ENCODE data around the gene ATP5F1C. TPM values are rescaled to one million over a fixed set of nuclear protein-coding genes. Genes with fewer than 3 reads are reported as not detected.

The ATP5F1C gene
- 271 to 334 TPM (median 292 TPM) in 5 replicates for total RNA-seq (2022; extraction: Qiagen RNA extraction)

GRCh38 chr10:7787857-7788638 is at the start of gene ATP5F1C, which contains the start of gene KIN:
Gene ATP5F1C (plus strand): TSS chr10:7788177. CDS start chr10:7788208, 31 bp downstream.
Gene KIN (minus strand): TSS chr10:7787993. CDS start chr10:7787933, 60 bp downstream.

GRCh38 chr10:7818295-7819120 is 30.5 kb downstream of the ATP5F1C start, which contains the start of gene TAF3:
Gene TAF3 (plus strand): TSS chr10:7818505. CDS start chr10:7818710, 205 bp downstream.

Other genes starting within 250 kb of the ATP5F1C start
- 0.02 to 0.20 TPM (median 0.13 TPM) in 5 replicates for gene ITIH5, start 121.2 kb upstream of the ATP5F1C start, total RNA-seq (2022; extraction: Qiagen RNA extraction)
- 0.26 to 0.41 TPM (median 0.38 TPM) in 5 replicates for gene ITIH2, start 84.9 kb upstream of the ATP5F1C start, total RNA-seq (2022; extraction: Qiagen RNA extraction)
- gene KIN, start 184 bp upstream of the ATP5F1C start, total RNA-seq (2022; extraction: Qiagen RNA extraction): 10.3 to 15.4 TPM (median 13.5 TPM) in 5 replicates
- gene TAF3, start 30.3 kb downstream of the ATP5F1C start, total RNA-seq (2022; extraction: Qiagen RNA extraction): 6.7 to 8.3 TPM (median 7.2 TPM) in 5 replicates